RKO (cell line): ENCODE measurements around the gene CEL.

Experiments used
- DNase-seq: peaks from one replicate; pipeline ENCODE4 v3.0.0-alpha.2; 2016; ENCODE audit warnings: low spot score

The CEL gene

GRCh38 chr9:133103987-133104505, 42.3 kb downstream of the CEL start:
- DNase-seq, result no peak

GRCh38 chr9:133104718-133105460, 43.1 kb downstream of the CEL start:
- DNase-seq, result no peak

GRCh38 chr9:133105461-133105770, 43.6 kb downstream of the CEL start:
- no peak for DNase-seq

GRCh38 chr9:133106511-133107244, 44.9 kb downstream of the CEL start:
- DNase-seq, result no peak

GRCh38 chr9:133107245-133107722, 45.5 kb downstream of the CEL start:
- no peak for DNase-seq

- DNase-seq, result no peak
Observed at GRCh38 chr9:133107961-133108793, 46.4 kb downstream of the CEL start.

- DNase-seq, result no peak
Observed at GRCh38 chr9:133108794-133109641, 47.2 kb downstream of the CEL start.

GRCh38 chr9:133109931-133110650, 48.3 kb downstream of the CEL start:
- no peak for DNase-seq

- DNase-seq, result no peak
Observed at GRCh38 chr9:133111808-133112662, 50.3 kb downstream of the CEL start.

- no peak for DNase-seq
Observed at GRCh38 chr9:133112663-133113026, 50.9 kb downstream of the CEL start.

GRCh38 chr9:133113163-133113948, 51.6 kb downstream of the CEL start:
- DNase-seq, result no peak

- no peak for DNase-seq
Observed at GRCh38 chr9:133113949-133114885, 52.4 kb downstream of the CEL start.

GRCh38 chr9:133114886-133115603, 53.3 kb downstream of the CEL start:
- DNase-seq, result no peak

GRCh38 chr9:133115604-133116345, 54.0 kb downstream of the CEL start:
- DNase-seq, result peak; percentile 36

GRCh38 chr9:133116346-133117231, 54.8 kb downstream of the CEL start:
- no peak for DNase-seq
